ENCODE data around the gene EMC6.

GRCh38 chr17:3678095-3678820, 9.6 kb downstream of the EMC6 start:
- TF ChIP-seq, protein P1, sequence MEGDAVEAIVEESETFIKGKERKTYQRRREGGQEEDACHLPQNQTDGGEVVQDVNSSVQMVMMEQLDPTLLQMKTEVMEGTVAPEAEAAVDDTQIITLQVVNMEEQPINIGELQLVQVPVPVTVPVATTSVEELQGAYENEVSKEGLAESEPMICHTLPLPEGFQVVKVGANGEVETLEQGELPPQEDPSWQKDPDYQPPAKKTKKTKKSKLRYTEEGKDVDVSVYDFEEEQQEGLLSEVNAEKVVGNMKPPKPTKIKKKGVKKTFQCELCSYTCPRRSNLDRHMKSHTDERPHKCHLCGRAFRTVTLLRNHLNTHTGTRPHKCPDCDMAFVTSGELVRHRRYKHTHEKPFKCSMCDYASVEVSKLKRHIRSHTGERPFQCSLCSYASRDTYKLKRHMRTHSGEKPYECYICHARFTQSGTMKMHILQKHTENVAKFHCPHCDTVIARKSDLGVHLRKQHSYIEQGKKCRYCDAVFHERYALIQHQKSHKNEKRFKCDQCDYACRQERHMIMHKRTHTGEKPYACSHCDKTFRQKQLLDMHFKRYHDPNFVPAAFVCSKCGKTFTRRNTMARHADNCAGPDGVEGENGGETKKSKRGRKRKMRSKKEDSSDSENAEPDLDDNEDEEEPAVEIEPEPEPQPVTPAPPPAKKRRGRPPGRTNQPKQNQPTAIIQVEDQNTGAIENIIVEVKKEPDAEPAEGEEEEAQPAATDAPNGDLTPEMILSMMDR (IDR thresholded peaks at IDR 0.05 in 2 of 3, conservative IDR thresholded peaks at IDR 0.05 in 1 of 3; ENCODE audit: borderline replicate concordance in 1 of 3, insufficient read depth in 1 of 3, low read depth in 2 of 3, low read length in 2 of 3): no peak
- TF ChIP-seq REST (IDR thresholded peaks at IDR 0.05; ENCODE audit: low read depth): no peak
